SK-N-SH (cell line): ENCODE results near the gene ZNF665.
"Not testable (repeated sequence)": the region's sequence is repeated elsewhere in the genome, so short reads cannot be mapped to it uniquely, and the experiment has no call there.

ENCODE experiments used
- CHD2 ChIP-seq: fragments of 150-350 bp; IDR thresholded peaks from 2 replicates; pipeline ENCODE4 v1.6.1; 2018; ENCODE audit warnings: low read length; ENCODE audit not compliant: partially characterized antibody
- CTCF ChIP-seq: fragments of 200-600 bp; sonication (generic); IDR thresholded peaks from 2 replicates; pipeline ENCODE4 v1.6.1; 2017; ENCODE audit warnings: antibody characterized with exemption, mild to moderate bottlenecking, moderate library complexity
- FOXM1 ChIP-seq: IDR thresholded peaks from 2 replicates; pipeline ENCODE4 v1.4.0; 2012; ENCODE audit warnings: low read depth, mild to moderate bottlenecking
- IRF3 ChIP-seq: fragments of 150-350 bp; IDR thresholded peaks from 2 replicates; pipeline ENCODE4 v1.6.1; 2016; ENCODE audit warnings: mild to moderate bottlenecking, low read depth, low read length
- POLR2AphosphoS5 ChIP-seq: IDR thresholded peaks from 2 replicates; pipeline ENCODE4 v1.6.1; 2012; ENCODE audit warnings: low read depth, low read length
- RAD21 ChIP-seq: IDR thresholded peaks from 2 replicates; pipeline ENCODE4 v1.6.1; 2012; ENCODE audit warnings: mild to moderate bottlenecking, low read length
- SMC3 ChIP-seq: IDR thresholded peaks from 2 replicates; pipeline ENCODE4 v1.6.1; 2012; ENCODE audit warnings: low read depth, low read length, improper control_type of control experiment

- TF ChIP-seq POLR2AphosphoS5, FOXM1, CTCF, CHD2, RAD21, IRF3, SMC3: not testable (repeated sequence)
Observed at GRCh38 chr19:53126733-53127526, 66.2 kb downstream of the ZNF665 start.
